Activated naive CD4-positive, alpha-beta T cell treated with anti-CD3 and anti-CD28 coated beads, Interleukin-2, amount 50 U/mL, for 24 hours (primary cell): ENCODE measurements around the gene COX7A2L.
A peak's percentile ranks its signal among the peaks of the same experiment; 100 is the strongest.

Source experiments
- H3K27ac Mint-ChIP-seq: one replicate; pipeline ENCODE4 v1.8.0; 2021; ENCODE audit warnings: mild to moderate bottlenecking, mixed read lengths
- H3K27me3 Mint-ChIP-seq: one replicate; pipeline ENCODE4 v1.8.0; 2021; ENCODE audit warnings: mixed read lengths
- H3K36me3 Mint-ChIP-seq: one replicate; pipeline ENCODE4 v1.8.0; 2021; ENCODE audit warnings: mixed read lengths
- H3K4me1 Mint-ChIP-seq: one replicate; pipeline ENCODE4 v1.8.0; 2021; ENCODE audit warnings: mixed read lengths
- H3K4me3 Mint-ChIP-seq: one replicate; pipeline ENCODE4 v1.8.0; 2021; ENCODE audit warnings: mild to moderate bottlenecking, mixed read lengths
- H3K9me3 Mint-ChIP-seq: one replicate; pipeline ENCODE4 v1.8.0; 2021; ENCODE audit warnings: mixed read lengths

The COX7A2L gene

GRCh38 chr2:42319265-42319664 lies 41.8 kb downstream of the COX7A2L start:
- H3K4me3 Mint-ChIP-seq, result no peak overlapping the region
- peaks cover 50% of the 10 kb centered on the region for H3K4me1 Mint-ChIP-seq
- no peaks in the 10 kb centered on the region for H3K27me3 Mint-ChIP-seq
- H3K27ac Mint-ChIP-seq, result peak overlapping the region; percentile 72
- H3K9me3 Mint-ChIP-seq, result no peaks in the 10 kb centered on the region
- peaks cover 20% of the 10 kb centered on the region for H3K36me3 Mint-ChIP-seq

- Mint-ChIP-seq H3K27ac (peak overlapping the region; percentile 88), H3K4me1 (peaks cover 50% of the 10 kb centered on the region), H3K9me3 (no peaks in the 10 kb centered on the region), H3K36me3 (peaks cover 20% of the 10 kb centered on the region), H3K27me3 (no peaks in the 10 kb centered on the region), H3K4me3 (peak overlapping the region; percentile 28)
Measured at GRCh38 chr2:42317945-42318344, 43.1 kb downstream of the COX7A2L start.

- peaks cover 20% of the 10 kb centered on the region for H3K36me3 Mint-ChIP-seq
- H3K27ac Mint-ChIP-seq, result peak overlapping the region; percentile 88
- peaks cover 49% of the 10 kb centered on the region for H3K4me1 Mint-ChIP-seq
- H3K4me3 Mint-ChIP-seq, result peak overlapping the region; percentile 28
- no peaks in the 10 kb centered on the region for H3K27me3 Mint-ChIP-seq
- H3K9me3 Mint-ChIP-seq, result no peaks in the 10 kb centered on the region
Measured at GRCh38 chr2:42317486-42317885, 43.5 kb downstream of the COX7A2L start.

DNA sequence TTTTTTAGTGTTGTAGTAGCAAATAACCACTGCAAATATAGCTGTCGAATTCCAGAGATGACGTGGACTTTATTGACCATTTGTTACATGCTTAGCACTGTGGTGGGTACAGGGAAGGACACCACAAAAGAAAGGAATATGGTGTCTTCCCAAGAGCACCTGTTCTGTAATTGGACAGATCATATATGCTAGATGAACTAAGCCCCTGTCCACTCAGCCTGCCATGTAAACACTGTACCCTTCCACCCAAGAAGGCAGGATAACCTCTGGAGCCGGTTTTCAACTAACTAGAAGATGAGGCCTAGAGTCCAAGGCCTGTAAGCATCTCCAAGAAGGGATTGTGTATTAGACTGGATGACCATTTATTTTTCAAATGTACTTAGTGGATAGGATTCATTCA lies 44.1 kb downstream of the COX7A2L start:
- peaks cover 46% of the 10 kb centered on the region for H3K4me1 Mint-ChIP-seq
- H3K27ac Mint-ChIP-seq, result peak overlapping the region; percentile 65
- no peaks in the 10 kb centered on the region for H3K27me3 Mint-ChIP-seq

GRCh38 chr2:42315844-42316470 lies 45.1 kb downstream of the COX7A2L start:
- peak overlapping the region; percentile 84 for H3K27ac Mint-ChIP-seq
- peaks cover 41% of the 10 kb centered on the region for H3K4me1 Mint-ChIP-seq
- H3K27me3 Mint-ChIP-seq, result no peaks in the 10 kb centered on the region
- H3K4me3 Mint-ChIP-seq, result no peak overlapping the region
- peaks cover 18% of the 10 kb centered on the region for H3K36me3 Mint-ChIP-seq
- H3K9me3 Mint-ChIP-seq, result no peaks in the 10 kb centered on the region

More for the DNA sequence above, 44.1 kb downstream of the COX7A2L start:
- Mint-ChIP-seq H3K36me3 (peaks cover 20% of the 10 kb centered on the region), H3K9me3 (no peaks in the 10 kb centered on the region), H3K4me3 (no peak overlapping the region)

DNA sequence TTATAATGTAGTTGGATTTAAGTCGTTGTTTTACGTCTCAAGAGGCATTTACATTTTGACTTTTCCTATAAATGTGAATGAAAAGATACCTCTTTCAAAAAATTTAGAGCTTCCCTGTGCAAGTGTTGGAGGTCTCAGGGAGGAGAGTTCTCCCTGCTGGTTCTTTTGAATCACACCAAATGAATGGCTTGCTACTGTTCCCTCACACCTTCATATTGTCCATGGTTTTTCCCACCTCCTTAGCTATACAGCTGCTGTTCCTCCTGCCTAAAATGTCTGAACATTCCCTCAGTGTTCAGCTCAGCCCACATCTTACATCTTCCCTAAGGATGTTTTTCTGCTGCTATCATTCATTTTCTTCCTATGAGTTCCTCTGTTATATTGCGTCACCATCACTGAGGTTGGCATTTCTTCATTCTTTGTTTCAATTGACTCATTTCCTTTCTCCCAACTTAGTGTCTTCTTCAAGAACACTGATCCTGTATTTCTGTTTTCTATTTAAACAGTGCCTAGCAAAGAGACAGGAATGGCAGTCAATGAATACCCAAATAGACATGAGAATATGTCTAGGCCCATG lies 46.0 kb downstream of the COX7A2L start:
- Mint-ChIP-seq H3K27me3 (no peaks in the 10 kb centered on the region), H3K4me3 (no peak overlapping the region), H3K27ac (peak overlapping the region; percentile 68), H3K4me1 (peaks cover 36% of the 10 kb centered on the region), H3K9me3 (no peaks in the 10 kb centered on the region), H3K36me3 (peaks cover 14% of the 10 kb centered on the region)

- Mint-ChIP-seq H3K27me3 (no peaks in the 10 kb centered on the region), H3K36me3 (peaks cover 18% of the 10 kb centered on the region), H3K4me3 (no peak overlapping the region), H3K4me1 (peaks cover 23% of the 10 kb centered on the region), H3K9me3 (no peaks in the 10 kb centered on the region), H3K27ac (no peak overlapping the region)
Measured at GRCh38 chr2:42312106-42312505, 48.9 kb downstream of the COX7A2L start.

GRCh38 chr2:42310007-42310515 lies 51.0 kb downstream of the COX7A2L start:
- Mint-ChIP-seq H3K4me3 (no peak overlapping the region), H3K27me3 (no peaks in the 10 kb centered on the region), H3K27ac (no peak overlapping the region), H3K4me1 (peaks cover 23% of the 10 kb centered on the region), H3K36me3 (peaks cover 18% of the 10 kb centered on the region), H3K9me3 (no peaks in the 10 kb centered on the region)

- Mint-ChIP-seq H3K27me3 (no peaks in the 10 kb centered on the region), H3K27ac (peak overlapping the region; percentile 79), H3K4me1 (peaks cover 16% of the 10 kb centered on the region), H3K9me3 (no peaks in the 10 kb centered on the region), H3K4me3 (no peak overlapping the region), H3K36me3 (peaks cover 13% of the 10 kb centered on the region)
Measured at GRCh38 chr2:42309366-42309765, 51.7 kb downstream of the COX7A2L start.

DNA sequence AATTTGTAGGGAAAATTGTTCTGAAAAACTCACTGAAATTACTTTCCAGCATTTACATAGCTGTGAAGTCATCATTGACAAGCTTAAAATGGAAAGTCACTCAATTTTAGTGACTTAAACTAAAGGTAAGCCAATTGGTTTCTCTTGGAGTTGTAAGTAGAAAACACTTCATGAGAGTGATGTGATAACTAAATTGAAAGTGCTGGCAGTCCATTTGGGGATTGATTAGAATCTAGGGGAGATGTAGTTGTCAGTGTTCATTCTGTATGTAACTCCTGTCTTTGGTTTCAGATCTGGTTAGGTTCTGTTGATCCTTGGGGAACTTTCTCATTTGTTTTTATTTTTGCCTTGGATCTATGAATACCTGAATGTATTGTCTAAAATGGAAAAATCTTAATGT lies 53.8 kb downstream of the COX7A2L start:
- peaks cover 19% of the 10 kb centered on the region for H3K4me1 Mint-ChIP-seq
- H3K27ac Mint-ChIP-seq, result peak overlapping the region; percentile 1
- peaks cover 19% of the 10 kb centered on the region for H3K36me3 Mint-ChIP-seq
- no peak overlapping the region for H3K4me3 Mint-ChIP-seq
- H3K27me3 Mint-ChIP-seq, result no peaks in the 10 kb centered on the region
- H3K9me3 Mint-ChIP-seq, result no peaks in the 10 kb centered on the region

DNA sequence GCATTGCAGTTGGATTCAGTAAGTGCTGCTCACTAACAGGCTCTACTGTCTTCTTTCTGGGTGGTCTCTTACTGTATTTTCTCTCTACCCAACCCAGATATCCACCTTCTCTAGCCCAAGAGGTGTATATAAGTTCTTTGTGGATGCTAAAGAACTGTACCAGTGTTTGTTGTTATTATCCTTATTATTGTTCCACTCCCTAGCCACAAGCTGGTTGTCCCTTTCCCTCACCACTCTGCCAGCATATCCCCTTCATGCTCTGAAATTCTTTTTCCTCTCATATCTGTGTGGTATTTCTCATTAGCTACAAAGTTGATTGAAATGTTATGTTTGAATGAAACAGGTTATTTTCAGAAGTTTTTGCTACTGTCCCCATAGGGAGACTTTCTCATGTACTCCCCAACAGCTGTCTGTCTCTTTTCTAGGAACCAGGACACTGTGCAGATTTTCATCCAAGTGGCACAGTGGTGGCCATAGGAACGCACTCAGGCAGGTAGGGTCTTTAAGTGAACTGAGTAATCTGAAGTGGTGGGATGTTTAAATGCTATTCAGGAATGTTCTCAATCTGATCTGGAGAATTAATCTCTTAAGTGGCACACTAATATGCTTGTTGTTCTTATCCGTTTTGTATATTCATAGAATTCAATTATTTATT lies 56.8 kb downstream of the COX7A2L start:
- Mint-ChIP-seq H3K27me3 (no peaks in the 10 kb centered on the region), H3K27ac (no peak overlapping the region), H3K36me3 (peaks cover 19% of the 10 kb centered on the region), H3K4me1 (peaks cover 35% of the 10 kb centered on the region), H3K4me3 (no peak overlapping the region), H3K9me3 (no peaks in the 10 kb centered on the region)

- Mint-ChIP-seq H3K9me3 (no peaks in the 10 kb centered on the region), H3K4me1 (peaks cover 44% of the 10 kb centered on the region), H3K36me3 (peaks cover 21% of the 10 kb centered on the region), H3K27me3 (no peaks in the 10 kb centered on the region), H3K27ac (no peak overlapping the region), H3K4me3 (no peak overlapping the region)
Measured at GRCh38 chr2:42303252-42303651, 57.8 kb downstream of the COX7A2L start.

- no peaks in the 10 kb centered on the region for H3K9me3 Mint-ChIP-seq
- H3K4me3 Mint-ChIP-seq, result no peak overlapping the region
- no peaks in the 10 kb centered on the region for H3K27me3 Mint-ChIP-seq
- H3K36me3 Mint-ChIP-seq, result peaks cover 25% of the 10 kb centered on the region
- H3K27ac Mint-ChIP-seq, result no peak overlapping the region
- H3K4me1 Mint-ChIP-seq, result peaks cover 55% of the 10 kb centered on the region
Measured at GRCh38 chr2:42300527-42300926, 60.5 kb downstream of the COX7A2L start.
